Stimulated activated CD4-positive, alpha-beta T cell treated with anti-CD3 and anti-CD28 coated beads, Interleukin-12 subunit alpha, Interleukin-12 subunit beta, amount 100 ng/mL, for 48 hours (primary cell): Measurements from ENCODE around the gene CBX5.
"Not testable (repeated sequence)": the region's sequence is repeated elsewhere in the genome, so short reads cannot be mapped to it uniquely, and the experiment has no call there.

Experiments
- DNase-seq, 3 donors: peaks; one replicate each; pipeline ENCODE4 v3.0.0-alpha.2; 2020; ENCODE audit warnings: low read depth in 2 of 3, low spot score in 1 of 3

Gene CBX5

GRCh38 chr12:54279632-54280467, at the start of gene CBX5:
CBX5 (minus strand) TSS chr12:54280122; CDS start chr12:54257650, 22,472 bp downstream.
- DNase-seq = peak; percentile 98 to 99 (median 98)

GRCh38 chr12:54328595-54329337, 48.8 kb upstream of the CBX5 start:
- no peak for DNase-seq

GRCh38 chr12:54325442-54326109, 45.7 kb upstream of the CBX5 start:
- not testable (repeated sequence) for DNase-seq

- DNase-seq = peak; percentile 86 to 94 (median 92)
These were observed 44.9 kb upstream of the CBX5 start, which contains the start of gene COPZ1 for GRCh38 chr12:54324617-54325441. COPZ1 (plus strand) TSS chr12:54325131; CDS start chr12:54325164, 33 bp downstream.

GRCh38 chr12:54321363-54321762, 41.4 kb upstream of the CBX5 start:
- no peak for DNase-seq

- DNase-seq = not testable (repeated sequence)
These were observed 32.4 kb upstream of the CBX5 start for GRCh38 chr12:54312309-54312708.

- DNase-seq = no peak
These were observed 31.1 kb upstream of the CBX5 start for GRCh38 chr12:54311051-54311450.

GRCh38 chr12:54306925-54307741, 27.2 kb upstream of the CBX5 start:
- DNase-seq = no peak

GRCh38 chr12:54304187-54304810, 24.4 kb upstream of the CBX5 start:
- DNase-seq = no peak

- no peak for DNase-seq
These were observed 23.7 kb upstream of the CBX5 start for GRCh38 chr12:54303640-54304039.

- no peak for DNase-seq
These were observed 21.6 kb upstream of the CBX5 start for GRCh38 chr12:54301428-54302048.

- DNase-seq = no peak
These were observed 21.0 kb upstream of the CBX5 start, which contains the start of gene NFE2 for GRCh38 chr12:54300732-54301427. NFE2 (minus strand) TSS chr12:54301015; CDS start chr12:54295248, 5,767 bp downstream.

- no peak for DNase-seq
These were observed 20.4 kb upstream of the CBX5 start for GRCh38 chr12:54300225-54300731.

- DNase-seq = no peak
These were observed 19.7 kb upstream of the CBX5 start for GRCh38 chr12:54299515-54300224.

GRCh38 chr12:54298904-54299303, 19.0 kb upstream of the CBX5 start:
- DNase-seq = no peak

- DNase-seq = no peak
These were observed 16.6 kb upstream of the CBX5 start for GRCh38 chr12:54296393-54297099.
